Spleen (tissue), 11 donors: ENCODE results near the gene DCX. TPM values are rescaled to one million over a fixed set of nuclear protein-coding genes. Genes with fewer than 3 reads are reported as not detected.

Experiments
- DNase-seq: peaks from one replicate; pipeline ENCODE4 v3.0.0-alpha.2; 2020
- H3K27ac ChIP-seq, 8 donors: fragments of 200-600 bp; sonication (generic) in 7 of 8; 1 replicate in 4 of 8; 2 replicates in 4 of 8; pipeline versions ENCODE4 v1.5.0 to v1.8.0; 2016 to 2021; ENCODE audit warnings: inconsistent platforms in 4 of 8, mild to moderate bottlenecking in 4 of 8, moderate library complexity in 1 of 8
- H3K27me3 ChIP-seq, 7 donors: fragments of 200-600 bp; sonication (generic) in 6 of 7; replicated peaks in 1 of 7; 1 replicate in 4 of 7; 2 replicates in 3 of 7; pipeline versions ENCODE4 v1.5.0 to v1.8.0; 2016 to 2021; ENCODE audit warnings: inconsistent platforms in 3 of 7, mild to moderate bottlenecking in 1 of 7
- H3K36me3 ChIP-seq, 6 donors: fragments of 200-600 bp; sonication (generic) in 5 of 6; 1 replicate in 4 of 6; 2 replicates in 2 of 6; pipeline versions ENCODE4 v1.5.0 to v1.8.0; 2016 to 2021; ENCODE audit warnings: inconsistent platforms in 2 of 6
- H3K4me1 ChIP-seq, 6 donors: fragments of 200-600 bp; sonication (generic) in 5 of 6; 1 replicate in 3 of 6; 2 replicates in 3 of 6; pipeline versions ENCODE4 v1.5.0 to v1.8.0; 2016 to 2021; ENCODE audit warnings: inconsistent platforms in 3 of 6
- H3K4me3 ChIP-seq, 8 donors: fragments of 200-600 bp; sonication (generic) in 7 of 8; 1 replicate in 4 of 8; 2 replicates in 4 of 8; pipeline versions ENCODE4 v1.5.0 to v1.8.0; 2016 to 2021; ENCODE audit warnings: inconsistent platforms in 4 of 8, mild to moderate bottlenecking in 4 of 8, moderate library complexity in 2 of 8
- H3K9me3 ChIP-seq, 8 donors: fragments of 200-600 bp; sonication (generic) in 7 of 8; 1 replicate in 4 of 8; 2 replicates in 4 of 8; pipeline versions ENCODE4 v1.5.0 to v1.8.0; 2016 to 2021; ENCODE audit warnings: inconsistent platforms in 4 of 8
- CTCF ChIP-seq, 11 experiments: fragments of 200-600 bp in 7 of 11; fragments of 450-650 bp in 4 of 11; sonication (generic) in 4 of 11; IDR thresholded peaks in 8 of 11; conservative IDR thresholded peaks in 3 of 11; 1 replicate in 7 of 11; 2 replicates in 4 of 11; pipeline versions ENCODE4 v1.4.0 to v1.8.0; 2016 to 2021; ENCODE audit warnings: antibody characterized with exemption in 11 of 11, inconsistent platforms in 4 of 11, mild to moderate bottlenecking in 1 of 11
- POLR2A ChIP-seq, 3 donors: fragments of 450-650 bp; IDR thresholded peaks; one replicate each; pipeline ENCODE4 v1.5.1; 2017; ENCODE audit warnings: antibody characterized with exemption in 3 of 3, mild to moderate bottlenecking in 1 of 3
- POLR2AphosphoS5 ChIP-seq, 3 donors: sonication (generic); formaldehyde crosslinking; IDR thresholded peaks; one replicate each; pipeline ENCODE4 v1.5.1; 2017; ENCODE audit warnings: antibody characterized with exemption in 3 of 3
- WGBS, 5 donors: extraction: QIAGEN DNeasy Blood & Tissue Kit in 3 of 5; methylation state at CpG; one replicate each; pipeline versions ENCODE4 v1.1.5 to v1.1.7; 2013 to 2018; 5-methylcytosine and 5-hydroxymethylcytosine counted together
- intact Hi-C: fragments of 100-400 bp; cut with DNase I; formaldehyde crosslinking; loops from one replicate; pipeline ENCODE4 v1.15.0; 2023; ENCODE audit warnings: low total_unique reads
- polyA plus RNA-seq, 3 donors: library from polyadenylated mRNA; stranded (reverse); fragments of 200-250 nt; gene quantifications; one replicate each; pipeline ENCODE4 v1.2.1, GENCODE V29; 2013
- total RNA-seq, 7 donors: library from RNA; depleted of rRNA in 3 of 7; stranded (reverse); fragments of >200 nt in 3 of 7; fragmentation: NEBNext Ultra II Directional in 4 of 7; extraction: Animal tissue kit (Norgen Biotek cat#: 25700) in 4 of 7; gene quantifications; one replicate each; pipeline versions ENCODE4 v1.1.0 to v1.2.1, GENCODE V29; 2016 to 2021
- donor health status: healthy with polysubstance abuse.
- donor health status: DM: no; HTN: no; CAD: no; lungs with moderate emphysema.
- donor health status: DM: no; HTN: no; CAD: no.
- donor health status: Bipolar disorder and iron deficiency.
- donor health status: healthy.
- donor health status: DM: no; HTN: no; CAD: no.
- donor health status: DM: yes; HTN: yes; CAD: no.

Gene DCX
- total and polyA plus RNA-seq, 10 donors: 0.02 to 0.06 (median 0.02) TPM; not detected in 7

GRCh38 chrX:111411557-111411956 lies 435 bp downstream of the DCX start:
- no peak for DNase-seq
- Histone ChIP-seq H3K4me3 (no peak overlapping the region), H3K27me3 (peaks cover 0 to 25% (median 0%) of the 10 kb centered on the region in 7 donors), H3K4me1 (no peaks in the 10 kb centered on the region), H3K27ac (no peak overlapping the region), H3K36me3 (no peaks in the 10 kb centered on the region), H3K9me3 (no peaks in the 10 kb centered on the region)
- WGBS, 5 donors: 37 to 80% (median 45%) methylated on average over 1 to 2 of the region's 2 CpGs
- intact Hi-C loops: no loop called here
- TF ChIP-seq POLR2A (IDR thresholded peaks at IDR 0.05) (no peak), CTCF (IDR thresholded peaks at IDR 0.05 in 8 of 11, conservative IDR thresholded peaks at IDR 0.05 in 3 of 11) (no peak), POLR2AphosphoS5 (IDR thresholded peaks at IDR 0.05) (no peak)

GRCh38 chrX:111410590-111411078 lies 1.4 kb downstream of the DCX start:
- no peaks in the 10 kb centered on the region for H3K36me3 ChIP-seq
- no peak for DNase-seq
- 25 to 42% (median 33%) methylated on average over 2 of the region's 2 CpGs for WGBS, 5 donors
- H3K27me3 ChIP-seq: peaks cover 0 to 25% (median 0%) of the 10 kb centered on the region in 7 donors
- intact Hi-C loops: no loop called here
- H3K4me3 ChIP-seq: no peak overlapping the region
- TF ChIP-seq CTCF (IDR thresholded peaks at IDR 0.05 in 8 of 11, conservative IDR thresholded peaks at IDR 0.05 in 3 of 11) (no peak), POLR2A (IDR thresholded peaks at IDR 0.05) (no peak), POLR2AphosphoS5 (IDR thresholded peaks at IDR 0.05) (no peak)
- no peak overlapping the region for H3K27ac ChIP-seq
- no peaks in the 10 kb centered on the region for H3K9me3 ChIP-seq
- no peaks in the 10 kb centered on the region for H3K4me1 ChIP-seq

- intact Hi-C loops: no loop called here
- Histone ChIP-seq H3K4me1 (no peaks in the 10 kb centered on the region), H3K9me3 (no peaks in the 10 kb centered on the region), H3K4me3 (no peak overlapping the region), H3K27ac (no peak overlapping the region), H3K27me3 (peaks cover 0 to 29% (median 0%) of the 10 kb centered on the region in 7 donors), H3K36me3 (no peaks in the 10 kb centered on the region)
- 66 to 87% (median 76%) methylated on average over 3 of the region's 3 CpGs for WGBS, 5 donors
- DNase-seq: no peak
- TF ChIP-seq POLR2AphosphoS5 (IDR thresholded peaks at IDR 0.05) (no peak), POLR2A (IDR thresholded peaks at IDR 0.05) (no peak), CTCF (IDR thresholded peaks at IDR 0.05 in 8 of 11, conservative IDR thresholded peaks at IDR 0.05 in 3 of 11) (no peak)
Measured at GRCh38 chrX:111409326-111409725, 2.7 kb downstream of the DCX start.

- 19 to 41% (median 38%) methylated on average over 2 to 3 of the region's 3 CpGs for WGBS, 5 donors
- Histone ChIP-seq H3K27ac (no peak overlapping the region), H3K4me1 (no peaks in the 10 kb centered on the region), H3K9me3 (no peaks in the 10 kb centered on the region), H3K36me3 (no peaks in the 10 kb centered on the region), H3K27me3 (peaks cover 0 to 31% (median 0%) of the 10 kb centered on the region in 7 donors), H3K4me3 (no peak overlapping the region)
- DNase-seq: no peak
- intact Hi-C loops: no loop called here
- TF ChIP-seq POLR2A (IDR thresholded peaks at IDR 0.05) (no peak), CTCF (IDR thresholded peaks at IDR 0.05 in 8 of 11, conservative IDR thresholded peaks at IDR 0.05 in 3 of 11) (no peak), POLR2AphosphoS5 (IDR thresholded peaks at IDR 0.05) (no peak)
Measured at GRCh38 chrX:111407948-111408347, 4.0 kb downstream of the DCX start.
